Stimulated activated CD8-positive, alpha-beta memory T cell treated with anti-CD3 and anti-CD28 coated beads, Interleukin-15, amount 100 ng/mL, for 48 hours (primary cell): ENCODE measurements around the gene ZCCHC9.

ENCODE experiments used
- DNase-seq, 2 donors: peaks; one replicate each; pipeline ENCODE4 v3.0.0-alpha.2; 2020; ENCODE audit warnings: low read depth in 2 of 2

Gene ZCCHC9

GRCh38 chr5:81359108-81359507 lies 57.7 kb downstream of the ZCCHC9 start:
- no peak for DNase-seq

DNA sequence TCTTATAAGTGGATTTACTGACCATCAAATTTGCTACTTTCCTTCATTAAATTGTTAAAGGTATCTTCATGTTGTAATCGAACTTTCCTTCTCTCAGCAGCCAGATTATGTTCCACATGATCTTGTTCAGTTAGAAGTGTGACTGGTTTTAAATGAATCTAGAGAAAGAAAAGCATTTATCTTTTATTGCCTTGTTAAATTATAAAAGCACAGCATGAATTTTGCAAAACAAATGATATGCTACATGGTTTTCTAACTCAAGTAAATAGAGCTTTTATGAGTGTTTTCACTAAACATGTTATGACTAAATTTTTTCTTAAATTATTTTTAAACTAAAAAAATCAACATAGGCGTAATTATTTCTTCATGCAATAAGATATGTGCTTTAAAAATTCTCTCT lies 58.5 kb downstream of the ZCCHC9 start:
- DNase-seq: no peak

DNA sequence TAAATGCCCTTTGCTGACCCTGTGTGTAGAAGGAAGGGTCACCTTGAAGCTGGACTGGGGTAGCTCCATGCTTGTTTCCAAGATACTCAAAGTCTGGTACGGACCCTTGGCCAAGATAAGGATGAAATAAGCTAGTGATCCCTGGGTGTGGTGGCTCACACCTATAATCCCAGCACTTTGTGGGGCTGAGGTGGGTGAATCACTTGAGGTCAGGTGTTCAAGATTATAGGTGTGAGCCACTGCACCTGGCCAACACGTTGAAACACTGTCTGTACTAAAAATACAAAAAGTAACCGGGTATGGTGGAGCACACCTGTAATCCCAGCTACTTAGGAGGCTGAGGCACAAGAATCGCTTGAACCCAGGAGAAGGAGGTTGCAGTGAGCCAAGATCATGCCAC lies 59.3 kb downstream of the ZCCHC9 start:
- no peak for DNase-seq

GRCh38 chr5:81361600-81361999 lies 60.2 kb downstream of the ZCCHC9 start:
- no peak for DNase-seq
